HEK293T (cell line): Measurements from ENCODE around the gene NNT.

Experiments
- ARNT ChIP-seq: fragments of 450-650 bp; IDR thresholded peaks from 2 replicates; pipeline ENCODE4 v1.6.1; 2017; ENCODE audit warnings: mild to moderate bottlenecking
- FOXM1 ChIP-seq: fragments of 450-650 bp; IDR thresholded peaks from 2 replicates; pipeline ENCODE4 v1.6.1; 2017; ENCODE audit warnings: mild to moderate bottlenecking, borderline replicate concordance
- HDGF ChIP-seq: fragments of 450-650 bp; IDR thresholded peaks from 2 replicates; pipeline ENCODE4 v1.6.1; 2017; ENCODE audit warnings: antibody characterized with exemption, borderline replicate concordance

DNA sequence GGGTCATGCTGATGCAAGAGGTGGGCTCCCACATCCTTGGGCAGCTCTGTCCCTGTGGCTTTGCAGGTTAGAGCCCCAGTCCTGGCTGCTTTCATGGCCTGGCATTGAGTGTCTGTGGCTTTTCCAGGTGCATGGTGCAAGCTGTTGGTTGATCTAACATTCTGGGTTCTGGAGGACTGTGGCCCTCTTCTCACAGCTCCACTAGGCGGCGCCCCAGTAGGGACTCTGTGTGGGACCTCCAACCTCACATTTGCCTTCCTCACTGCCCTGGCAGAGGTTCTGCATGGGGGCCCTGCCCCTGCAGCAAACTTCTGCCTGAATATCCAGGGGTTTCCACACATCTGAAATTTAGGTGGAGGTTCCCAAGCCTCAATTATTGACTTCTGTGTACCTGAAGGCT lies 150.1 kb downstream of the NNT start:
- TF ChIP-seq HDGF (no peak), ARNT (no peak), FOXM1 (no peak)
